ENCODE results near the gene NXF3. TPM values are rescaled to one million over a fixed set of nuclear protein-coding genes. Genes with fewer than 3 reads are reported as not detected.
"Not testable (repeated sequence)": the region's sequence is repeated elsewhere in the genome, so short reads cannot be mapped to it uniquely, and the experiment has no call there.

NXF3 gene
- polyA plus RNA-seq, 4 donors: 0.77 to 2.0 TPM; not detected in 2

GRCh38 chrX:103063918-103064434 is 29.0 kb downstream of the NXF3 start, which contains the start of gene BEX1:
Gene BEX1 (minus strand): TSS chrX:103064171. CDS start chrX:103063274, 897 bp downstream.
- peak; percentile 1 to 62 for DNase-seq
- Histone ChIP-seq H3K27ac (ENCODE audit: low read depth in 1 of 3, low read length in 2 of 3) (peak within 1 kb of the TSS in 1 of 3 donors; percentile 71), H3K4me1 (ENCODE audit: control insufficient read depth in 3 of 3, insufficient read depth in 2 of 3, low read depth in 1 of 3, low read length in 2 of 3) (no peaks in the 10 kb centered on the region), H3K36me3 (ENCODE audit: control insufficient read depth in 3 of 3, insufficient read depth in 2 of 3, low read depth in 1 of 3, low read length in 3 of 3) (no peaks in the 10 kb centered on the region), H3K27me3 (ENCODE audit: control insufficient read depth in 3 of 3, insufficient read depth in 3 of 3, low read length in 3 of 3) (no peaks in the 10 kb centered on the region), H3K4me3 (ENCODE audit: low read depth in 1 of 3, low read length in 3 of 3) (peak within 1 kb of the TSS in 1 of 3 donors; percentile 50), H3K9me3 (ENCODE audit: control insufficient read depth in 2 of 2, insufficient read depth in 1 of 2, low read depth in 1 of 2, low read length in 1 of 2) (no peaks in the 10 kb centered on the region)
- FAIRE-seq: no peak
- 2 to 45% (median 12%) methylated on average over 31 to 39 of the region's 39 CpGs for WGBS, 3 donors

GRCh38 chrX:103063191-103063845 is 29.6 kb downstream of the NXF3 start:
- Histone ChIP-seq H3K36me3 (ENCODE audit: control insufficient read depth in 3 of 3, insufficient read depth in 2 of 3, low read depth in 1 of 3, low read length in 3 of 3) (no peaks in the 10 kb centered on the region), H3K4me1 (ENCODE audit: control insufficient read depth in 3 of 3, insufficient read depth in 2 of 3, low read depth in 1 of 3, low read length in 2 of 3) (no peaks in the 10 kb centered on the region), H3K4me3 (ENCODE audit: low read depth in 1 of 3, low read length in 3 of 3) (peak overlapping the region in 1 of 3 donors; percentile 50), H3K27me3 (ENCODE audit: control insufficient read depth in 3 of 3, insufficient read depth in 3 of 3, low read length in 3 of 3) (no peaks in the 10 kb centered on the region), H3K9me3 (ENCODE audit: control insufficient read depth in 2 of 2, insufficient read depth in 1 of 2, low read depth in 1 of 2, low read length in 1 of 2) (no peaks in the 10 kb centered on the region), H3K27ac (ENCODE audit: low read depth in 1 of 3, low read length in 2 of 3) (peak overlapping the region in 1 of 3 donors; percentile 71)
- FAIRE-seq (no peak), DNase-seq (peak in 1 of 2 donors; percentile 39)
- 2 to 31% (median 16%) methylated on average over 17 to 26 of the region's 34 CpGs for WGBS, 3 donors

DNA sequence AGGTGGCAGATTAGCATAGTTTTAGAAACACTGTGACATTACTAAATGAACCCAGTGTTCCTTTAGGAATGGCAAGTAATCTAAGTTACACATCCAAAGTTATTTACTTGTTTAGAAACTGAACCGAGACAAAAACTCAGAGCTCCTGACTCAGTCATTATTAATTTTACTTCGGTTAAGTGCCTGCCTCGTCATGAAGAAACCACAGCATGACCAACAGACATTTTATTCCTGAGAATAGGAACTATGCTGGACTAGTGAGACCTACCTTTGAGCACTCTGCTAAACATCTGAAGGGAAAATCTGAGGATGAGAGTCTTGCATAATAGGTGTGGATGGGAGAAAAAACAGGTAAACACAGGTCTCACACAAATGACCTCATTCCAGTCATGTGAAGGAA is 31.5 kb downstream of the NXF3 start:
- Histone ChIP-seq H3K36me3 (ENCODE audit: control insufficient read depth in 3 of 3, insufficient read depth in 2 of 3, low read depth in 1 of 3, low read length in 3 of 3) (no peaks in the 10 kb centered on the region), H3K4me1 (ENCODE audit: control insufficient read depth in 3 of 3, insufficient read depth in 2 of 3, low read depth in 1 of 3, low read length in 2 of 3) (no peaks in the 10 kb centered on the region), H3K27ac (ENCODE audit: low read depth in 1 of 3, low read length in 2 of 3) (no peak overlapping the region), H3K9me3 (ENCODE audit: control insufficient read depth in 2 of 2, insufficient read depth in 1 of 2, low read depth in 1 of 2, low read length in 1 of 2) (no peaks in the 10 kb centered on the region), H3K27me3 (ENCODE audit: control insufficient read depth in 3 of 3, insufficient read depth in 3 of 3, low read length in 3 of 3) (no peaks in the 10 kb centered on the region), H3K4me3 (ENCODE audit: low read depth in 1 of 3, low read length in 3 of 3) (no peak overlapping the region)
- DNase-seq: no peak
- FAIRE-seq: no peak
- 74 to 83% (median 75%) methylated on average over 3 of the region's 3 CpGs for WGBS, 3 donors

DNA sequence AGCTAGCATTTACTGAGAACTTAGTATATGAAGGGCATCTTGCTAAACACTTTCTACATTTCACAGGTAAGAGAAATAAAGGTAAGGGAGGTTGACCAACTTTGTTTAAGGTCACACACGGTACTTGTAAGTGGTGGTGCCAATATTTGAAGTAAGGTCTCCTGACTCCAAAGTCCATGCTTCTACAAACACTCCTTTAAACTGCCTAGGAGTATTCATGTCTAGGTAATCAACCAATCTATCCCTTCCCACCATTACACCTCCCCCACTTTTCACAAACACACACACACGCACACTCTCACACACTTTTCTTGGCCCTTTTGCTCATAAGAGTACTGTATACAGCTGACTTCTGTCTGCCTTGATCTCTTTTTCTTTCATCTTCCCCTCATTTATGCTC is 36.0 kb downstream of the NXF3 start:
- DNase-seq: peak in 1 of 2 donors; percentile 1
- Histone ChIP-seq H3K4me1 (ENCODE audit: control insufficient read depth in 3 of 3, insufficient read depth in 2 of 3, low read depth in 1 of 3, low read length in 2 of 3) (no peaks in the 10 kb centered on the region), H3K4me3 (ENCODE audit: low read depth in 1 of 3, low read length in 3 of 3) (no peak overlapping the region), H3K9me3 (ENCODE audit: control insufficient read depth in 2 of 2, insufficient read depth in 1 of 2, low read depth in 1 of 2, low read length in 1 of 2) (no peaks in the 10 kb centered on the region), H3K27ac (ENCODE audit: low read depth in 1 of 3, low read length in 2 of 3) (no peak overlapping the region), H3K27me3 (ENCODE audit: control insufficient read depth in 3 of 3, insufficient read depth in 3 of 3, low read length in 3 of 3) (no peaks in the 10 kb centered on the region), H3K36me3 (ENCODE audit: control insufficient read depth in 3 of 3, insufficient read depth in 2 of 3, low read depth in 1 of 3, low read length in 3 of 3) (no peaks in the 10 kb centered on the region)
- WGBS, 3 donors: 32 to 69% (median 39%) methylated on average over 2 of the region's 2 CpGs
- FAIRE-seq: no peak

DNA sequence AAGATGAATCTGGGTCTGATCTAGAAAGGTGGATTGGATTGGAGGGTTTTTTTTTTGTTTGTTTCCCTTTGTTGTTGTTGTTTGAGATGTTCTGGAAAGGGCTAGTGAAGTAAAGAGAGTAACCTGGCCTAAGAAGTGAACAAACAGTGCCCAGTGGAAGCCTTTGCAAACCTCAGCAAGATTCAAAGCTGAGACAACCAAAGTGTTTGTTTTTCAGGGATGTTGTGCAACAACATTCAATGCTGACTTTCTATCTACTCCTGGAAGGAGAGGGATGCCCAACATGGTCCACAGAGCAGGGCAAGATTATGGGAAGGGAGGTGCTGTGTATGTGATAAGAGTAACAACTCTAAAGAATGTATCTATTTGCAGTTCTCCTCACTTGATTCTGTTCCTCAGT is 40.3 kb downstream of the NXF3 start:
- Histone ChIP-seq H3K36me3 (ENCODE audit: control insufficient read depth in 3 of 3, insufficient read depth in 2 of 3, low read depth in 1 of 3, low read length in 3 of 3) (no peaks in the 10 kb centered on the region), H3K4me3 (ENCODE audit: low read depth in 1 of 3, low read length in 3 of 3) (no peak overlapping the region), H3K9me3 (ENCODE audit: control insufficient read depth in 2 of 2, insufficient read depth in 1 of 2, low read depth in 1 of 2, low read length in 1 of 2) (no peaks in the 10 kb centered on the region), H3K27ac (ENCODE audit: low read depth in 1 of 3, low read length in 2 of 3) (no peak overlapping the region), H3K27me3 (ENCODE audit: control insufficient read depth in 3 of 3, insufficient read depth in 3 of 3, low read length in 3 of 3) (no peaks in the 10 kb centered on the region), H3K4me1 (ENCODE audit: control insufficient read depth in 3 of 3, insufficient read depth in 2 of 3, low read depth in 1 of 3, low read length in 2 of 3) (no peaks in the 10 kb centered on the region)
- FAIRE-seq (no peak), DNase-seq (no peak)

GRCh38 chrX:103051260-103051789 is 41.6 kb downstream of the NXF3 start:
- DNase-seq (no peak), FAIRE-seq (no peak)
- Histone ChIP-seq H3K27ac (ENCODE audit: low read depth in 1 of 3, low read length in 2 of 3) (no peak overlapping the region), H3K4me3 (ENCODE audit: low read depth in 1 of 3, low read length in 3 of 3) (no peak overlapping the region), H3K27me3 (ENCODE audit: control insufficient read depth in 3 of 3, insufficient read depth in 3 of 3, low read length in 3 of 3) (no peaks in the 10 kb centered on the region), H3K9me3 (ENCODE audit: control insufficient read depth in 2 of 2, insufficient read depth in 1 of 2, low read depth in 1 of 2, low read length in 1 of 2) (no peaks in the 10 kb centered on the region), H3K36me3 (ENCODE audit: control insufficient read depth in 3 of 3, insufficient read depth in 2 of 3, low read depth in 1 of 3, low read length in 3 of 3) (no peaks in the 10 kb centered on the region), H3K4me1 (ENCODE audit: control insufficient read depth in 3 of 3, insufficient read depth in 2 of 3, low read depth in 1 of 3, low read length in 2 of 3) (no peaks in the 10 kb centered on the region)
- 10 to 21% (median 18%) methylated on average over 8 of the region's 8 CpGs for WGBS, 3 donors

GRCh38 chrX:103033371-103033770 is 59.6 kb downstream of the NXF3 start:
- not testable (repeated sequence) for H3K4me1 ChIP-seq (ENCODE audit: control insufficient read depth in 3 of 3, insufficient read depth in 2 of 3, low read depth in 1 of 3, low read length in 2 of 3); DNase-seq; H3K36me3 ChIP-seq (ENCODE audit: control insufficient read depth in 3 of 3, insufficient read depth in 2 of 3, low read depth in 1 of 3, low read length in 3 of 3); H3K27me3 ChIP-seq (ENCODE audit: control insufficient read depth in 3 of 3, insufficient read depth in 3 of 3, low read length in 3 of 3); FAIRE-seq; H3K9me3 ChIP-seq (ENCODE audit: control insufficient read depth in 2 of 2, insufficient read depth in 1 of 2, low read depth in 1 of 2, low read length in 1 of 2); H3K4me3 ChIP-seq (ENCODE audit: low read depth in 1 of 3, low read length in 3 of 3); H3K27ac ChIP-seq (ENCODE audit: low read depth in 1 of 3, low read length in 2 of 3)
- WGBS, 3 donors: 41 to 63% (median 55%) methylated on average over 1 of the region's 1 CpG
